Stimulated activated CD8-positive, alpha-beta memory T cell treated with anti-CD3 and anti-CD28 coated beads, Interleukin-12 subunit alpha, Interleukin-12 subunit beta, amount 100 ng/mL, for 24 hours (primary cell): ENCODE data around the gene USP7.
"Not testable (repeated sequence)": the region's sequence is repeated elsewhere in the genome, so short reads cannot be mapped to it uniquely, and the experiment has no call there.

Source experiments
- DNase-seq: peaks from one replicate; pipeline ENCODE4 v3.0.0-alpha.2; 2020; ENCODE audit errors: extremely low read depth

USP7 gene

DNA sequence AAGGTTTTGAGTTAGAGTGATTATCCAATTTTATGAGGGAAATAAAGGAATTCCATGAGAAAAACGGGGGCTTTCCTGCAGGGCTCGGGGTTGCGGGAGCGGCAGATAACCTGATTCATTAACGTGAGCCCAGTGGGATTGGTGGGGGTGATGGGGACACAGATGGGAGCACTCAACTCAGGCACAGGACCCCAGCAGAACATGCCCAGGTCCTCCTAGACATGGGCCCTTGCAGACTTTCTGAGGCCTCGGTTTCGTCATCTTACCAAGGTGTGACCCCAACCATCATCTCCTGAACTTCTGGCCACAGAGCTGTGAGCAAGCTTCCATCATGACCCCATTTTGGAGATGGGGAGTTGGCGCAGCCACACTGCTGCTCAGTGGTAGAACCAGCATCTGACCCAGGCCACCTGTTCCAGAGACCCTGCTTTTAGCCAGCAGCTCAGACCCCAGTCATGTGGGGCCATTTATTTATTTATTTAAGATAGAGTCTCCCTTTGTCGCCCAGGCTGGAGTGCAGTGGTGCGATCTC lies 117.2 kb downstream of the USP7 start:
- no peak for DNase-seq

DNA sequence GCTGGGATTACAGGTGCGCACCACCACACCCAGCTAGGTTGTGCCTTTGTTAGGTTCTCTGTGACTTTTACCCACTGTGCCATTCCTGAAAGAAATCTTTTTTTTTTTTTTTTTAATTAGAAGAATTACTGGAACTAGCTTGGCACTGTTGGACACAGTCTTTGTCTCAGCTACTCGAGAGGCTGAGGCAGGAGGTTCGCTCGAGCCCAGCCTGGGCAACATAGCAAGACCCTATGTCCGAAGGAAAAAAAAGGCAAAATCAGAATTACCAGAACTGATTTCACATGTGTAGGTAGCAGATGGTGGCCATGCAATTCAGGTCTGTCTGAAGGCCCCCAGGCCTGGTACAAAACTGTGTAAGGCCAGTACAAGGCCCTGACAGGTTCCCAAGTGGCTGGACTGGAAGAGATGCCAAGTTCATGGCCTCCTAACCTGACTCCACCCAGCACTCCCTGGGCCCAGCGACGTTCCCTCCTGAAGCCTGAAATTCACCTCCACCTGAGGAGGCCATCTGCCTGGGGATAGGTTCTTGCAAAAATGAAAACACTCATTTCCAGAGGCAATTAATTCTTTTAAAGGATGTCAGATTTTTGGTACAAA lies 117.9 kb downstream of the USP7 start:
- no peak for DNase-seq

DNA sequence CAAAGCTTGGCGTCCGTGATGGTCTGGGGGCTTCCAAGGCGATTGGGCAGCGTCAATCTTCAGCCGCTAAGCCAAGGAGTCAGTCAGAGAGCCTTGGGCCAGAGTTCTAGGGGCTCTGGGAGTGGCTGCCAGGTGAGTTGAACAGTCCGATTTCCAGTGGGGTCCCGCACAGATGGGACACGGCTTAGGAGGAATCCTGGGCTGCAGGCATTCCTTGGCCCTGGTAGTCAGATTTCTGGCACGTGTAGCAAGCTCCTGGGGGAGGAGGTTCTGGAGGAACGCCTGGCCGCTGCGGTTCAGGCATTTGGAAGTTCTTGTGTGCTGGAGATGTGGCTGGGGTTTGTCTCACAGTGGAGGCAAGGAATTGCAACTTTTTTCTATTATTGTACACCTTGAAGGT lies 120.4 kb downstream of the USP7 start:
- DNase-seq = not testable (repeated sequence)
